ENCODE results near the gene UBE2D2. TPM values are rescaled to one million over a fixed set of nuclear protein-coding genes. Genes with fewer than 3 reads are reported as not detected.

The UBE2D2 gene
- total and polyA plus RNA-seq, 2 experiments from 2014 or later = 120 to 172 TPM

DNA sequence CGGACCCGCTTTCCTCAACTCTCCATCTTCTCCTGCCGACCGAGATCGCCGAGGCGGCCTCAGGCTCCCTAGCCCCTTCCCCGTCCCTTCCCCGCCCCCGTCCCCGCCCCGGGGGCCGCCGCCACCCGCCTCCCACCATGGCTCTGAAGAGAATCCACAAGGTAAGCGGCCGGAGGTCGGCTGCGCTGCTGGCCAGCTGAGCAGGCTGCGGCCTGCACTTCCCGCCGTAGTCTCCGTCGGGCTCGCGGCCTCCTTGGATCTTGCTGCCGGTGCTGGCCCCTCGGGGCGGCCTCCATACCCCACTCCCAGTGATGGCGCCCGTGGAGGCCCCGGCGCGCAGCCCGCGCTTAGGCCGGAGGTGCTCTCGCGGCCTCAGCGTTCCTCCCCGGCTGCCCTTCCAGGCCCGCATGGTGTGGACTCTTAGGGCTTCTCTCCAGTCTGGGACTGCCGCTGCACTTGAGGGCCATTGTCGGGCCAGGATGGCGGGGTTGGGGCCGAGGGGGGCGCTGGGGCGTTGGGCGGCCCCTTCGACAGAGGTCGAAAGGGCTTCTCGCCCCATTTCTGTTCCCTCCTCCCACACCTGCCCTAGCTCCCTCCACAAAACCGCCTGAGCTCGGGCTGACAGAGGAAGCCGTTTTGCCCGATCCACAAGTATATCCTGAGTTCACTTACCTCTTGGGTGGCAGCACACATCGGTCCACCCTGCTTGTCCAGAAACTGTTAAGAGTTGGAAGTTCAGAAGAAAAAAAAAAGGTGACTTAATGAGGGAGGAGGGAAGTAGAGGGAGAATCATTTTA, 714 bp downstream of the UBE2D2 start:
- Histone ChIP-seq H2AFZ (peak overlapping the region; percentile 2; the same call in 1 of the 2 replicates), H3K9me2 (ENCODE audit: insufficient read depth) (no peaks in the 10 kb centered on the region), H3K27me3 (ENCODE audit: insufficient read depth) (no peaks in the 10 kb centered on the region), H3K4me1 (ENCODE audit: insufficient read depth) (peaks cover 27% of the 10 kb centered on the region), H3K4me2 (peak overlapping the region; percentile 86), H3F3A (replicated peaks; ENCODE audit: low read depth) (peaks cover 19% of the 10 kb centered on the region), H3K79me2 (replicated peaks; ENCODE audit: insufficient read depth) (peaks cover 53% of the 10 kb centered on the region), H3K4me3 (peak overlapping the region; percentile 97), H3K27ac (ENCODE audit: low read depth) (peak overlapping the region; percentile 96), H3K36me3 (ENCODE audit: insufficient read depth) (no peaks in the 10 kb centered on the region; the same call in 1 of the 2 replicates), H4K20me1 (replicated peaks; ENCODE audit: insufficient read depth) (peaks cover 42% of the 10 kb centered on the region)
- Mint-ChIP-seq H3K9me3 (0 out of 3 replicates have a peak, but pooled peaks cover 3% of the 10 kb centered on the region), H3K36me3 (ENCODE audit: low read depth) (peaks cover 43% of the 10 kb centered on the region), H3K4me1 (peaks cover 22% of the 10 kb centered on the region; the same call in 2 of the 3 replicates), H3K4me3 (peak overlapping the region; percentile 91), H3K27ac (peak overlapping the region; percentile 81), H3K27me3 (ENCODE audit: insufficient read depth, low read depth, poor library complexity) (peaks cover 10% of the 10 kb centered on the region)
- DNase-seq (ENCODE audit: low spot score) = peak; percentile 45
- TF ChIP-seq STAT1 (IDR thresholded peaks at IDR 0.05; ENCODE audit: unreplicated experiment) = no peak
- TF ChIP-seq EZH2phosphoT487 (IDR thresholded peaks at IDR 0.05; ENCODE audit: unreplicated experiment) = no peak
- TF ChIP-seq, protein P1, sequence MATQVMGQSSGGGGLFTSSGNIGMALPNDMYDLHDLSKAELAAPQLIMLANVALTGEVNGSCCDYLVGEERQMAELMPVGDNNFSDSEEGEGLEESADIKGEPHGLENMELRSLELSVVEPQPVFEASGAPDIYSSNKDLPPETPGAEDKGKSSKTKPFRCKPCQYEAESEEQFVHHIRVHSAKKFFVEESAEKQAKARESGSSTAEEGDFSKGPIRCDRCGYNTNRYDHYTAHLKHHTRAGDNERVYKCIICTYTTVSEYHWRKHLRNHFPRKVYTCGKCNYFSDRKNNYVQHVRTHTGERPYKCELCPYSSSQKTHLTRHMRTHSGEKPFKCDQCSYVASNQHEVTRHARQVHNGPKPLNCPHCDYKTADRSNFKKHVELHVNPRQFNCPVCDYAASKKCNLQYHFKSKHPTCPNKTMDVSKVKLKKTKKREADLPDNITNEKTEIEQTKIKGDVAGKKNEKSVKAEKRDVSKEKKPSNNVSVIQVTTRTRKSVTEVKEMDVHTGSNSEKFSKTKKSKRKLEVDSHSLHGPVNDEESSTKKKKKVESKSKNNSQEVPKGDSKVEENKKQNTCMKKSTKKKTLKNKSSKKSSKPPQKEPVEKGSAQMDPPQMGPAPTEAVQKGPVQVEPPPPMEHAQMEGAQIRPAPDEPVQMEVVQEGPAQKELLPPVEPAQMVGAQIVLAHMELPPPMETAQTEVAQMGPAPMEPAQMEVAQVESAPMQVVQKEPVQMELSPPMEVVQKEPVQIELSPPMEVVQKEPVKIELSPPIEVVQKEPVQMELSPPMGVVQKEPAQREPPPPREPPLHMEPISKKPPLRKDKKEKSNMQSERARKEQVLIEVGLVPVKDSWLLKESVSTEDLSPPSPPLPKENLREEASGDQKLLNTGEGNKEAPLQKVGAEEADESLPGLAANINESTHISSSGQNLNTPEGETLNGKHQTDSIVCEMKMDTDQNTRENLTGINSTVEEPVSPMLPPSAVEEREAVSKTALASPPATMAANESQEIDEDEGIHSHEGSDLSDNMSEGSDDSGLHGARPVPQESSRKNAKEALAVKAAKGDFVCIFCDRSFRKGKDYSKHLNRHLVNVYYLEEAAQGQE (IDR thresholded peaks at IDR 0.05; ENCODE audit: unreplicated experiment) = no peak
- TF ChIP-seq JUNB (IDR thresholded peaks at IDR 0.05; ENCODE audit: unreplicated experiment) = no peak
- TF ChIP-seq NANOG (IDR thresholded peaks at IDR 0.05; ENCODE audit: borderline replicate concordance) = no peak
- TF ChIP-seq, protein P2, sequence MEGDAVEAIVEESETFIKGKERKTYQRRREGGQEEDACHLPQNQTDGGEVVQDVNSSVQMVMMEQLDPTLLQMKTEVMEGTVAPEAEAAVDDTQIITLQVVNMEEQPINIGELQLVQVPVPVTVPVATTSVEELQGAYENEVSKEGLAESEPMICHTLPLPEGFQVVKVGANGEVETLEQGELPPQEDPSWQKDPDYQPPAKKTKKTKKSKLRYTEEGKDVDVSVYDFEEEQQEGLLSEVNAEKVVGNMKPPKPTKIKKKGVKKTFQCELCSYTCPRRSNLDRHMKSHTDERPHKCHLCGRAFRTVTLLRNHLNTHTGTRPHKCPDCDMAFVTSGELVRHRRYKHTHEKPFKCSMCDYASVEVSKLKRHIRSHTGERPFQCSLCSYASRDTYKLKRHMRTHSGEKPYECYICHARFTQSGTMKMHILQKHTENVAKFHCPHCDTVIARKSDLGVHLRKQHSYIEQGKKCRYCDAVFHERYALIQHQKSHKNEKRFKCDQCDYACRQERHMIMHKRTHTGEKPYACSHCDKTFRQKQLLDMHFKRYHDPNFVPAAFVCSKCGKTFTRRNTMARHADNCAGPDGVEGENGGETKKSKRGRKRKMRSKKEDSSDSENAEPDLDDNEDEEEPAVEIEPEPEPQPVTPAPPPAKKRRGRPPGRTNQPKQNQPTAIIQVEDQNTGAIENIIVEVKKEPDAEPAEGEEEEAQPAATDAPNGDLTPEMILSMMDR (conservative IDR thresholded peaks at IDR 0.05; ENCODE audit: low read depth in 2 of 2) = no peak
- TF ChIP-seq, protein P3, sequence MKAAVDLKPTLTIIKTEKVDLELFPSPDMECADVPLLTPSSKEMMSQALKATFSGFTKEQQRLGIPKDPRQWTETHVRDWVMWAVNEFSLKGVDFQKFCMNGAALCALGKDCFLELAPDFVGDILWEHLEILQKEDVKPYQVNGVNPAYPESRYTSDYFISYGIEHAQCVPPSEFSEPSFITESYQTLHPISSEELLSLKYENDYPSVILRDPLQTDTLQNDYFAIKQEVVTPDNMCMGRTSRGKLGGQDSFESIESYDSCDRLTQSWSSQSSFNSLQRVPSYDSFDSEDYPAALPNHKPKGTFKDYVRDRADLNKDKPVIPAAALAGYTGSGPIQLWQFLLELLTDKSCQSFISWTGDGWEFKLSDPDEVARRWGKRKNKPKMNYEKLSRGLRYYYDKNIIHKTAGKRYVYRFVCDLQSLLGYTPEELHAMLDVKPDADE (IDR thresholded peaks at IDR 0.05) = no peak
- no peak for TF ChIP-seq ZNF331 (CRISPR knock-in tag; IDR thresholded peaks at IDR 0.05; ENCODE audit: low read depth)
- TF ChIP-seq, protein P4, sequence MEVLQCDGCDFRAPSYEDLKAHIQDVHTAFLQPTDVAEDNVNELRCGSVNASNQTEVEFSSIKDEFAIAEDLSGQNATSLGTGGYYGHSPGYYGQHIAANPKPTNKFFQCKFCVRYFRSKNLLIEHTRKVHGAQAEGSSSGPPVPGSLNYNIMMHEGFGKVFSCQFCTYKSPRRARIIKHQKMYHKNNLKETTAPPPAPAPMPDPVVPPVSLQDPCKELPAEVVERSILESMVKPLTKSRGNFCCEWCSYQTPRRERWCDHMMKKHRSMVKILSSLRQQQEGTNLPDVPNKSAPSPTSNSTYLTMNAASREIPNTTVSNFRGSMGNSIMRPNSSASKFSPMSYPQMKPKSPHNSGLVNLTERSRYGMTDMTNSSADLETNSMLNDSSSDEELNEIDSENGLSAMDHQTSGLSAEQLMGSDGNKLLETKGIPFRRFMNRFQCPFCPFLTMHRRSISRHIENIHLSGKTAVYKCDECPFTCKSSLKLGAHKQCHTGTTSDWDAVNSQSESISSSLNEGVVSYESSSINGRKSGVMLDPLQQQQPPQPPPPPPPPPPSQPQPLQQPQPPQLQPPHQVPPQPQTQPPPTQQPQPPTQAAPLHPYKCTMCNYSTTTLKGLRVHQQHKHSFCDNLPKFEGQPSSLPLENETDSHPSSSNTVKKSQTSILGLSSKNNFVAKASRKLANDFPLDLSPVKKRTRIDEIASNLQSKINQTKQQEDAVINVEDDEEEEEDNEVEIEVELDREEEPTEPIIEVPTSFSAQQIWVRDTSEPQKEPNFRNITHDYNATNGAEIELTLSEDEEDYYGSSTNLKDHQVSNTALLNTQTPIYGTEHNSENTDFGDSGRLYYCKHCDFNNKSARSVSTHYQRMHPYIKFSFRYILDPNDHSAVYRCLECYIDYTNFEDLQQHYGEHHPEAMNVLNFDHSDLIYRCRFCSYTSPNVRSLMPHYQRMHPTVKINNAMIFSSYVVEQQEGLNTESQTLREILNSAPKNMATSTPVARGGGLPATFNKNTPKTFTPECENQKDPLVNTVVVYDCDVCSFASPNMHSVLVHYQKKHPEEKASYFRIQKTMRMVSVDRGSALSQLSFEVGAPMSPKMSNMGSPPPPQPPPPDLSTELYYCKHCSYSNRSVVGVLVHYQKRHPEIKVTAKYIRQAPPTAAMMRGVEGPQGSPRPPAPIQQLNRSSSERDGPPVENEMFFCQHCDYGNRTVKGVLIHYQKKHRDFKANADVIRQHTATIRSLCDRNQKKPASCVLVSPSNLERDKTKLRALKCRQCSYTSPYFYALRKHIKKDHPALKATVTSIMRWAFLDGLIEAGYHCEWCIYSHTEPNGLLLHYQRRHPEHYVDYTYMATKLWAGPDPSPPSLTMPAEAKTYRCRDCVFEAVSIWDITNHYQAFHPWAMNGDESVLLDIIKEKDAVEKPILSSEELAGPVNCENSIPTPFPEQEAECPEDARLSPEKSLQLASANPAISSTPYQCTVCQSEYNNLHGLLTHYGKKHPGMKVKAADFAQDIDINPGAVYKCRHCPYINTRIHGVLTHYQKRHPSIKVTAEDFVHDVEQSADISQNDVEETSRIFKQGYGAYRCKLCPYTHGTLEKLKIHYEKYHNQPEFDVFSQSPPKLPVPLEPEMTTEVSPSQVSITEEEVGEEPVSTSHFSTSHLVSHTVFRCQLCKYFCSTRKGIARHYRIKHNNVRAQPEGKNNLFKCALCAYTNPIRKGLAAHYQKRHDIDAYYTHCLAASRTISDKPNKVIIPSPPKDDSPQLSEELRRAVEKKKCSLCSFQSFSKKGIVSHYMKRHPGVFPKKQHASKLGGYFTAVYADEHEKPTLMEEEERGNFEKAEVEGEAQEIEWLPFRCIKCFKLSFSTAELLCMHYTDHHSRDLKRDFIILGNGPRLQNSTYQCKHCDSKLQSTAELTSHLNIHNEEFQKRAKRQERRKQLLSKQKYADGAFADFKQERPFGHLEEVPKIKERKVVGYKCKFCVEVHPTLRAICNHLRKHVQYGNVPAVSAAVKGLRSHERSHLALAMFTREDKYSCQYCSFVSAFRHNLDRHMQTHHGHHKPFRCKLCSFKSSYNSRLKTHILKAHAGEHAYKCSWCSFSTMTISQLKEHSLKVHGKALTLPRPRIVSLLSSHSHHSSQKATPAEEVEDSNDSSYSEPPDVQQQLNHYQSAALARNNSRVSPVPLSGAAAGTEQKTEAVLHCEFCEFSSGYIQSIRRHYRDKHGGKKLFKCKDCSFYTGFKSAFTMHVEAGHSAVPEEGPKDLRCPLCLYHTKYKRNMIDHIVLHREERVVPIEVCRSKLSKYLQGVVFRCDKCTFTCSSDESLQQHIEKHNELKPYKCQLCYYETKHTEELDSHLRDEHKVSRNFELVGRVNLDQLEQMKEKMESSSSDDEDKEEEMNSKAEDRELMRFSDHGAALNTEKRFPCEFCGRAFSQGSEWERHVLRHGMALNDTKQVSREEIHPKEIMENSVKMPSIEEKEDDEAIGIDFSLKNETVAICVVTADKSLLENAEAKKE (CRISPR knock-in tag; IDR thresholded peaks at IDR 0.05) = no peak
- TF ChIP-seq POLR2AphosphoS5 (IDR thresholded peaks at IDR 0.05; ENCODE audit: low read depth) = no peak
- TF ChIP-seq CREB1 (CRISPR knock-in tag; IDR thresholded peaks at IDR 0.05; ENCODE audit: low read depth) = no peak
- TF ChIP-seq ZNF114 (CRISPR knock-in tag; IDR thresholded peaks at IDR 0.05) = no peak
- peak; percentile 37 for ATAC-seq
